ENCODE data around the gene EFL1.
A peak's percentile ranks its signal among the peaks of the same experiment; 100 is the strongest.
"Not testable (repeated sequence)": the region's sequence is repeated elsewhere in the genome, so short reads cannot be mapped to it uniquely, and the experiment has no call there.

The EFL1 gene

DNA sequence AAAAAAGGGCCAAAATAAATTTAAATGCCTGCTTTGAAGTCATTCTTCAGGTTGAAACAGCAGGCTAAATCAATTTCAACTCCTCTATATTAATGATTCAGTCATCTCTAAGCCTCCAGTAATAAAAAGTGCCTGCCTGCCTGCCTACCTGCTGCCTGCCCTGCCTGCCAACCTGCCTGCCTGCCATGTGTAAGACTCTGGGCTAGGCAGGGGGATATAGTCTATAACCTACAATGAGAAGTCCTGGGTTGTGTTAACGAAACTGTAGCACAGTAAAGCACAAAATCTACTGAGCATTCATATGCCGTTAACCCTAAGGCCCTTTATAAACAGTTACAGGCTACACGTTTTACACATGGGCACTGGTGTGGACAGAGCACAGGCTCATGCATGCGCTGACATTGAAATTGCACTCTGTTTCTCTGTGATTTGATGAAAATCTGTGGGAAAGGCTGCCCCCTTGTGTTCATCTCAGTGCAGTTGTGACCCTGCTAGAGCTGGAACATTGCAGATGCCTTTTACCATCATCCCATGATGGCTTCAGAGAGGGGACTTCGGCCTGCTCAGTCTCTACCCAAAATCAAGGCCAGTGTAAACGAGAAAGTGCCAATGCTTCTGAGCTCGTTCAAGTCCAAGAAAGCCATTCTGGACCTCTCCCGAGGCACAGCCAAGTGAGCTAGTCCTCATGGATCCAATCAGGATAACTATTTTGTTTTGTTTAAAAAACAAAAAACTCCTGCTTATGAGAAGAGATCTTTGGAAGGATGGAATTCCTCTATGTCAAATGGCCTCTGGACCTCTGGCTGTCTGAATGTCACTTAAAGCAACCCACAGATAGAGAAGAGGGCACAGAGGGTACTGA, 64.6 kb downstream of the EFL1 start:
- DNase-seq (ENCODE audit: low read depth in 2 of 2), result peak; percentile 53 to 55

- no peak for DNase-seq (ENCODE audit: low read depth in 2 of 2)
Measured at GRCh38 chr15:82196353-82196752, 66.2 kb downstream of the EFL1 start.

DNA sequence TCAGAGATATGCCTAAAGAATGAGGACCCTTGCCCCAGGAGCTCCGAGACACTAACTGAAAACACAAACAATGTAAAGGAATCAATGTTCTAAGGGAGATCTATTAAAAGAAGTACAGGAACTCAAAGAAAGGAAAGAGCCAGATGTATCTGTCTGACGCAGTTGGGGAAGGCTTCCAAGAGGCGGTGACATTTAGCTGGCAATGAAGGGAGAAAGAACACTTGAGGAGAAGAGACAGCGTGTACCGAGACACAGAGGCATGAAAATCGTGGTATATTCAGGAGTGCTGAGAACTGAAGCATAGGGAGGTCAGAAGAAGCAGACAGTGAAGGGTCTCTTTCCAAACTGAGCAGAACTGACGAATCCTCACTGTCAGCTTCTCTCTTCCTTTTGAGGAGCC, 66.7 kb downstream of the EFL1 start:
- DNase-seq (ENCODE audit: low read depth in 2 of 2), result not testable (repeated sequence)

DNA sequence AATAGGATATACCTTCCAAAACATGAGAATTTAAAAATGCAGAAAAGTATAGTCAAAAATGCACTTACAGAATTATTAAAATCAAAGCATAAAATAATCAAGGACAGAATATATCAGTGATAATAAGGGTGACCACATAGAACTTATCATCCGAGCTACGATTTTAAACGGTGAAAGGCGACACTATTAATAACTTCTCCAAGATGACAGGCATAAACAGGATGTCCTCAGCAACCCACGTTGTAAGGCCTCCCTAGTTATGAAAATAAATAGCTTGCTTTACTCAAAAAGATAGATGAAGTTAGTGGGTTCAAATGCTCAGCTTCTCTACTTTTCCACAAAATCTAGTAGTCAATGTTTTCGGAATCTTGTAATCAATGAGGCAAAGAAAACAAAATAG, 68.0 kb downstream of the EFL1 start:
- DNase-seq (ENCODE audit: low read depth in 2 of 2), result not testable (repeated sequence)

- not testable (repeated sequence) for DNase-seq (ENCODE audit: low read depth in 2 of 2)
Measured at GRCh38 chr15:82193435-82193834, 69.1 kb downstream of the EFL1 start.

DNA sequence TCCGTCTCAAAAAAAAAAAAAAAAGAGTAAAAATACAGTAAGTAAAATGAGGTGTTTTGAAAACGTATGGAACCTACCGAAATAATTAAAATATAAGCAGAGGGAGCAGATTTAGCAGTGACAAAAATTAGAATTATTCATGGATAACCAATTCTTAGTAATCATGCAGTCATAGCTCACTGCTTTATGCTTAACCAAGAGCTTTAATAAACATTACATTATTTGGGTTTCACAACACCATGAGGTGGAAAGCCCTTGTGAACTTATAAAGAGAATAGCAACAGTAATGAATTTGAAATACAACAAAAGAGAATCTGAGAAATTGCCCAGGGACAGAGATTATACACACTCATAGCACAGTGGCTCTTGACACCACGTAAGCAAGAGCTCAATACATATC, 70.1 kb downstream of the EFL1 start:
- DNase-seq (ENCODE audit: low read depth in 2 of 2), result not testable (repeated sequence)

DNA sequence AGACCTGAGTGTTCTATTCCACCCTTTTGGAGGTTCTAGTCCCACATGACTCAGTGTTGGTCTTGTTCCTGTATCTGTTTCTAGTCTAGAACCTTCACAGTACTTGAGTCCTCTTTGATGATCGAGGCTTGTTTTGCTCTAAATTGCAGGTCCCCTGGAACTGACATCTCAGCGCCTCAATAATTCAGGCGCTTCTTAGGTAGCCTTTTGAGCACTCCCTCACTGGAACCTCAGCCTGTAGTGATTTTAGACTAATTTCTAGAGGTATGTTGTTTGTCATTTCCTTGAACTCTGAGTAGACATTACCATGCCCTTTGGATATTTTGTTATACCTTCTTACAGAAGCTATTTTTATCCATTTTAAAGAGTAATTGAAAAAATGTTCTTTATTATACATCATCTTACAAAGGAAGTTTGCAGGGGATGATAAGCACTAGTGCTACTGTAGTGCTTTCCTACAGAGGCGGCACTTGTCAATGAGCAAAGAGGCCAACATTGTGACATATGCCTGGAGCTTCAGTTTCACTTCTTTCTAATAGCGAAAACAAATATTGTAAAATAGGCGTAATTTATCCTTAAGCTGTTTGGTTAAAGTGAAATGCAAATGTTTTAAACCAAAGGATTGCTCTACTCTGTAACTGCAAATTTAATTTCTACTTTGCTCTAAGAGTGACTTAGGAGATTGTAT, 75.7 kb downstream of the EFL1 start:
- no peak for DNase-seq (ENCODE audit: low read depth in 2 of 2)

GRCh38 chr15:82186161-82186560, 76.4 kb downstream of the EFL1 start:
- no peak for DNase-seq (ENCODE audit: low read depth in 2 of 2)

GRCh38 chr15:82184776-82185175, 77.8 kb downstream of the EFL1 start:
- DNase-seq (ENCODE audit: low read depth in 2 of 2), result no peak

DNA sequence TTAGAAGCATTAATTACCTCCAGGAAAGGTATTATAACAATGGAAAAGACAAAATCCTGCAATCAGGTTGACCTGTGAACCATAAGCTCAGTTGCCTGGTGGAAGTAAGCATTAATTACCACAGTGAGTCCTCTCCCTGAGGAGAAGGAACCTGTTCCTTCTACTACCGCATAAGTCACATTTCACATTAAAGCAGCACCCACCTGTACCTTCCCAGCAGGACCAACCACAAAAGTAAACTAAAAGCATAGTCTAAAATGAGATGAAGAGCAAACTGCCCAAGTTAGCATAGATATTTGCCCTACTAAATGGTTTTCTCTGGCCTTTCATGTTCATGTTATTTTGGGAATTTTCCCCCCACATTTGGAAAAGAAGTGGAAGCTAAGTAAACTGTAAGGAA, 78.2 kb downstream of the EFL1 start:
- no peak for DNase-seq (ENCODE audit: low read depth in 2 of 2)

- peak; percentile 54 to 57 for DNase-seq (ENCODE audit: low read depth in 2 of 2)
Measured at GRCh38 chr15:82183121-82184031, 79.2 kb downstream of the EFL1 start.

- DNase-seq (ENCODE audit: low read depth in 2 of 2), result no peak
Measured at GRCh38 chr15:82181371-82181770, 81.2 kb downstream of the EFL1 start.

- peak; percentile 60 to 65 for DNase-seq (ENCODE audit: low read depth in 2 of 2)
Measured at GRCh38 chr15:82178061-82178460, 84.5 kb downstream of the EFL1 start.

GRCh38 chr15:82177291-82178010, 85.1 kb downstream of the EFL1 start:
- peak; percentile 57 to 58 for DNase-seq (ENCODE audit: low read depth in 2 of 2)

DNA sequence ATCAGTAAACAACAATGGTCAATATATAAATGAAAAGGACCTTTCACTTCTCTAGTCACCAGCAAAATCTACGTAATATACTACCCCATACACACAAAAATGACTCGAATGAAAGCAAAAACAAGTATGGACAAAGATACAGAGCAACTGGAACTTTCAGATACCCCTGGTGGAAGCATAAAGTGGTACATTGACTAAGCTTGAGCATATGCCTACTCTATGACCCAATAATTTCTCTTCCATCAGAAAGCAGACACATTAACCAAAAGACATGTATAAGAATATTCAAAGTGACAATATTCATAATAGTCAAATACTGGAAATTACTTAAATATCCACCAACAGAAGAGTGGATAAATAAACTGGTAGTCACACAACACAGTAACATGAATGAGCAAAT, 86.0 kb downstream of the EFL1 start:
- no peak for DNase-seq (ENCODE audit: low read depth in 2 of 2)

DNA sequence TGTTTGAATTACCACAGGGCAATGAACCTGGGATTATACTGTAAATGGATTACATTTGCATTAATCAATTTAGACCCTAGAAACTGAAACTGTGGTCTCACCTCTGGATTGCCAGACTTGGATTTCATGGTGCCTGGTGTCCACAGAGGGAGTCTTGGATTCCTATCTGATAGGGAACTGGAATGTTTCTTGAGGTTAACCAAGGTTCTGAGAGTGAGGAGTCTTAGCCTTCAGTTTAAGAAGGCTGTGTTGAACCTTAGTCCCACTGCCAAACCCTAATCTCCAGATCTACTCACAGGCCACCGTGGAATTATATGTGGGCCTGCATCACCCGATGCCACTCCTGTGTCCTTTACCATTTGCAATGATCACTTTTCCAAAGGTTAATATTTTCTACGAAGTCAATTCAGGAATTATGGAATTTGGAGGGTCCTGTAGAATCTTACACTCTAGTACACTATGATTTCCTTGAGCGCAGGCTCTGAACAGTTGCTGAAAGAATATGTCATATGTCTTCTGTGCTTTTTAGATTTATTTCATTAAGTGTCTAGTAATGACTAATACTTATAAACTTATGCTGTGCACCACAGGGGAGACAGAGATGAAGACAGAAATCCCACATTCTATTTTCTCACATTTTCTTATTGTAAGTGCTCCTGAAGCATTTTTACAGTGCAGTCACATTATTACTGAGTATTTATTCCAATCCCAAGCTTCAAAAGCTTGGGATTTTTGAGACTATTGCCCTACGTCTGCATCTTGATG, 87.9 kb downstream of the EFL1 start:
- DNase-seq (ENCODE audit: low read depth in 2 of 2), result no peak

- DNase-seq (ENCODE audit: low read depth in 2 of 2), result no peak
Measured at GRCh38 chr15:82173108-82173507, 89.4 kb downstream of the EFL1 start.

GRCh38 chr15:82172506-82172905, 90.0 kb downstream of the EFL1 start:
- no peak for DNase-seq (ENCODE audit: low read depth in 2 of 2)

DNA sequence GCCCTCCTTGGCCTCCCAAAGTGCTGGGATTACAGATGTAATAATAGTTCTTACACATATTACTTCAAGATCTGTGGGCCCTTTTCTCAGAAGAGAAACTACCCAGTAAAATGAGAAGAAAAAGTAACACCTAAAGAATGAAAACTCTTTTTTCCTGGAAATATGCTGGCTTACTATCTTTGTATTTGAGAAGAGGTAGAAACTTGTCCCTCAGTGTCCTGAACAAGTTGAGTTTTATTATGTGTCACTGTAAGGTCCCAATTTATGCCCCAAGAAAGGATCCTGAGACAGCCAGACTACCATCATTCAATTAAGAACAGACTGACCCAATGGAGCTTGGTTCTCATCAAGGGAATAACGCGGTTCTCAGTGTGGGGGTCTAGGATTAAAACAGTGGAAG, 93.8 kb downstream of the EFL1 start:
- no peak for DNase-seq (ENCODE audit: low read depth in 2 of 2)

DNA sequence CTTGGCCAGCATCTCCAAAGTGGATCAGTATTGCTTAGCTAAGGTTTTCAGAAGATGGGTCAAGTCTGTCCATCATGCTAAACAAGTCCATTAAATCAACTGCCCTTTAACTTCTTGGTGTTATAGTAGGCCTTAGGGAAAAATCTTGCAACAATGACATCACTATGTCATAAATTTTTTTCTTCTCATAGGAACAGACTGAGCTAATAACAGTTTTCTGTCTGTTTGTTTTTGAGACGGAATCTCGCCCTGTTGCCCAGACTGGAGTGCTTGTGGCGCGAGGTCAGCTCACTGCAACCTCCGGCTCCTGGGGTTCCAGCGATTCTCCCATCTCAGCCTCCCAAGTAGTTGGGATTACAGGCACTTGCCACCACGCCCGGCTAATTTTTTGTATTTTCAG, 94.2 kb downstream of the EFL1 start:
- no peak for DNase-seq (ENCODE audit: low read depth in 2 of 2)

GRCh38 chr15:82165948-82166376, 96.6 kb downstream of the EFL1 start:
- DNase-seq (ENCODE audit: low read depth in 2 of 2), result no peak

Measured in fibroblast of skin of left quadriceps (primary cell).